Cardiac muscle cell (in vitro differentiated cells and primary cell): ENCODE measurements around the gene CSNK2A2. TPM values are rescaled to one million over a fixed set of nuclear protein-coding genes. Genes with fewer than 3 reads are reported as not detected.

Experiments used
- DNase-seq, 2 donors: peaks; one replicate each; pipeline versions ENCODE4 v3.0.0 to v3.0.0-alpha.2; 2010 to 2017; ENCODE audit warnings: low read depth in 1 of 2, low spot score in 1 of 2
- H3K27ac ChIP-seq: fragments of 200-600 bp; sonication (generic); 2 replicates; pipeline ENCODE4 v1.5.1; 2016
- H3K27me3 ChIP-seq: fragments of 200-600 bp; sonication (generic); 2 replicates; pipeline ENCODE4 v1.6.0; 2016; ENCODE audit warnings: control low read depth
- H3K36me3 ChIP-seq: fragments of 200-600 bp; sonication (generic); 2 replicates; pipeline ENCODE4 v1.5.1; 2016; ENCODE audit warnings: control low read depth
- H3K4me1 ChIP-seq: fragments of 200-600 bp; sonication (generic); 2 replicates; pipeline ENCODE4 v1.8.1; 2017; ENCODE audit warnings: low read depth, mild to moderate bottlenecking, mixed run types
- H3K4me3 ChIP-seq: fragments of 200-600 bp; sonication (generic); 2 replicates; pipeline ENCODE4 v1.5.1; 2016; ENCODE audit warnings: mild to moderate bottlenecking
- H3K9me3 ChIP-seq: fragments of 200-600 bp; sonication (generic); 2 replicates; pipeline ENCODE4 v1.5.1; 2017; ENCODE audit warnings: low read depth, mild to moderate bottlenecking, control low read depth
- polyA plus RNA-seq: library from polyadenylated mRNA; unstranded; fragments of >200 nt; fragmentation: Nextera tagmentation; extraction: Ambion mirVana; gene quantifications from 2 replicates; pipeline ENCODE4 v1.2.1, GENCODE V29; 2016
- total RNA-seq: library from RNA; depleted of rRNA; stranded (reverse); fragments of >200 nt; gene quantifications from 2 replicates; pipeline ENCODE4 v1.2.3, GENCODE V29; 2016
- TF ChIP-seq, protein P1 (sequence below): IDR thresholded peaks from 2 replicates; pipeline ENCODE4 v1.5.1; 2012; ENCODE audit warnings: low read depth, mild to moderate bottlenecking, low read length

CSNK2A2 gene
- total and polyA plus RNA-seq, 2 experiments from 2014 or later = 26.7 to 44.3 TPM

DNA sequence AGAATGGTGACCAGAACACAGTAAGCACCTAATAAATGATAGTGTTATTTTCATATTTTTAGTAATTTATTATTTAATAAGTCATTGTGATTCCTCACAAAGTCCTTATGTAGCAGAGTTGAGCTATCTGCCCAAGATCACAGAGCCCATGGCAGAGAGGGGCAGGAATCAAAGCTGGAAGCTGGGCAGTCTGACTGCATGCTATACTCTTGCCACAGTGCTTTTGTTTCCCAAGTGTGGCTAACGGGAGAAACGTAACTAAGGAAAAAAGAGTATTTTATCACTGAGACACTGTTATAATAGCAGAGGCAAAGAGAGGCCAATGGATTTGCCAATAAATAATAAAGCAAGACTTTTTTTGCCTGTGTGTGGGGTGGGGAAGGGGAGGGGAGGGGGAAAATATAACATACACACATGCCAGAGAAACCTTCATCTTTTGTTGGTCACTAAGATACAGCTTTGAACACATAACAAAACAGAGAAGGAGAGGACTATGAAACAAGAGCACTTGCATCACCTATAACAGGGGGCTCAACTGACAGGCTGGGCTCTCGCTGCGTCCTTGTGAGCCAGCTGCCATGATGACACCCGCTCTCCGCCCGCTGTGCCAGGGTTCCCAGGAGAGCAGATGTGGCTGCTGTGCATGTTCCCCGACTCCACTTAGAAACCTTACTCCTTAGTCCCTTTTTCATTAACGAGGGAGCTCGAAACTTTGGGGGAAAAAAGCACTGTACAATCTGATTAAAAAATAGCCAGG is 10.1 kb downstream of the CSNK2A2 start:
- Histone ChIP-seq H3K36me3 (peaks cover 77% of the 10 kb centered on the region), H3K9me3 (no peaks in the 10 kb centered on the region), H3K27me3 (no peaks in the 10 kb centered on the region), H3K27ac (no peak overlapping the region), H3K4me3 (no peak overlapping the region), H3K4me1 (no peaks in the 10 kb centered on the region)
- no peak for DNase-seq
- TF ChIP-seq, protein P1, sequence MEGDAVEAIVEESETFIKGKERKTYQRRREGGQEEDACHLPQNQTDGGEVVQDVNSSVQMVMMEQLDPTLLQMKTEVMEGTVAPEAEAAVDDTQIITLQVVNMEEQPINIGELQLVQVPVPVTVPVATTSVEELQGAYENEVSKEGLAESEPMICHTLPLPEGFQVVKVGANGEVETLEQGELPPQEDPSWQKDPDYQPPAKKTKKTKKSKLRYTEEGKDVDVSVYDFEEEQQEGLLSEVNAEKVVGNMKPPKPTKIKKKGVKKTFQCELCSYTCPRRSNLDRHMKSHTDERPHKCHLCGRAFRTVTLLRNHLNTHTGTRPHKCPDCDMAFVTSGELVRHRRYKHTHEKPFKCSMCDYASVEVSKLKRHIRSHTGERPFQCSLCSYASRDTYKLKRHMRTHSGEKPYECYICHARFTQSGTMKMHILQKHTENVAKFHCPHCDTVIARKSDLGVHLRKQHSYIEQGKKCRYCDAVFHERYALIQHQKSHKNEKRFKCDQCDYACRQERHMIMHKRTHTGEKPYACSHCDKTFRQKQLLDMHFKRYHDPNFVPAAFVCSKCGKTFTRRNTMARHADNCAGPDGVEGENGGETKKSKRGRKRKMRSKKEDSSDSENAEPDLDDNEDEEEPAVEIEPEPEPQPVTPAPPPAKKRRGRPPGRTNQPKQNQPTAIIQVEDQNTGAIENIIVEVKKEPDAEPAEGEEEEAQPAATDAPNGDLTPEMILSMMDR = no peak

DNA sequence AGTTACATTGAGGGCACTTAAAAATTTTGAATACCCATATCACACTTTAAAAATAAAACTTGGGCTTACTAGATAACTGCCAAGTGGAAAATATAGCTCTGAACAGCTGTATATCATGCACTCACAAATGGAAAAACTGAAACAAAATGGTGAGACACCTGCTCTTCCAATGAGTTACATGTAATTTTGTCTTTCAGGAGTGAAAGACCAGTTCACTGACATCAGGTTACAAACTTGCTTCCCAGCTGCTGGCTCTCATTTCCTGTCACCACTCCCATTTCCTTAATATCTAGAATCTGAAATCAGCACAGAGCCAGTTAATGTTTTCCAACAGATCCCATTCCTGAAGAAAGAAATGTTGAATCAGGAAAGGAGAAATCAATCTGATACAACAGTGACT is 10.8 kb downstream of the CSNK2A2 start:
- H3K9me3 ChIP-seq = no peaks in the 10 kb centered on the region
- TF ChIP-seq, protein P1 = no peak
- no peak overlapping the region for H3K4me3 ChIP-seq
- H3K27ac ChIP-seq = no peak overlapping the region
- H3K4me1 ChIP-seq = no peaks in the 10 kb centered on the region
- peaks cover 72% of the 10 kb centered on the region for H3K36me3 ChIP-seq
- peak in 1 of 2 donors; percentile 14 for DNase-seq
- no peaks in the 10 kb centered on the region for H3K27me3 ChIP-seq

DNA sequence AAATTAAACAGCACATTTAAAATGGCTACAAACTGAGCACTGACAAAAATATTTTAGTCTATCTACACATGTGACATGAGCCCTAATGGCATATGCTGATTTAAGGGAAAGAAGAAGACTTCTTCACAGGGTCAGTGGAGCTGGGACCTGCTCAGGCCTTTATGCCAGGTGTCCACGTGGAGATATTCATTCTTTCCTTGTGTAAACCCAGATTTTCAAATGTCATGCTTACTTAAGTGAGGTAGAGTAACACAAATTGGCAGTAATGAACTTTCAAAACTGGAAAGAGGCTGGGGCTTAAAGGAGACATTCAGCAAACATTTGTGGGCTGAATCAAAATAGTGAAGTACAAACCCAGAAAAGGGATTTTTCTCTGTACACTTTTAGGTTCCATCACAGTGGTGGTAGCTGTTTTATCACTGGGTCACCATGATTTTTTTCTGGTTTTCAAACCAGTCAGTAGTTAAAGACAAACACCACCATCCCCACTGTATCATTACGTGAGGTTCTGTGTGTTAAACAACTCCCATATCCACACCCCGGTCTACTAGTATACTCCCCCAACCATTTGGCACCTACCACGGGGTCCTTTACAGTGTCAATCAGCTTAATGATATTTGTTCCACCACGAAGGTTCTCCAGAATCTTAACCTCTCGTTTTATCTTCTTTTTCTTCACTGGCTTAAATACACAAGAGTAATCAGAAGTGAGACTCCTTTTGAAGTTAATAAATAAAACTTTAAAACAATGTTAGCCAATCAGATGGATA is 11.5 kb downstream of the CSNK2A2 start:
- Histone ChIP-seq H3K4me3 (no peak overlapping the region), H3K4me1 (no peaks in the 10 kb centered on the region), H3K36me3 (peaks cover 65% of the 10 kb centered on the region), H3K27ac (no peak overlapping the region), H3K27me3 (no peaks in the 10 kb centered on the region), H3K9me3 (no peaks in the 10 kb centered on the region)
- no peak for DNase-seq
- TF ChIP-seq, protein P1 = no peak

DNA sequence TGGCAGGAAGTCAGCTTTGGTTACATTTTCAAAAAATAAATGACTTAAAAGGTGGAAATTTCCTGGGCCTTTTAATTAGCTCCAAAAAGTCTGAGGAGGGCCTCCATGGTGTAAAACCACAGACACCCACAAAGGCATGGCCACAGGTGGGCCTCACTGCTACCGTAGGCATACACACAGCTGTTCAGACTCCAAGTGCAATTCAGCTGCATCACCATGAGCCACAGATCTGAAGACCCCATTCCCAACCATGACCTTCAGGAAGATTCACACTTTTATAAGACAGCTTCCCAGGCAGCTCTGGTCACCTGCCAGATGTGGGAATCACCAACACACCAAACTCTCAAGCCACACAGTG is 20.6 kb downstream of the CSNK2A2 start:
- peaks cover 21% of the 10 kb centered on the region for H3K36me3 ChIP-seq

DNA sequence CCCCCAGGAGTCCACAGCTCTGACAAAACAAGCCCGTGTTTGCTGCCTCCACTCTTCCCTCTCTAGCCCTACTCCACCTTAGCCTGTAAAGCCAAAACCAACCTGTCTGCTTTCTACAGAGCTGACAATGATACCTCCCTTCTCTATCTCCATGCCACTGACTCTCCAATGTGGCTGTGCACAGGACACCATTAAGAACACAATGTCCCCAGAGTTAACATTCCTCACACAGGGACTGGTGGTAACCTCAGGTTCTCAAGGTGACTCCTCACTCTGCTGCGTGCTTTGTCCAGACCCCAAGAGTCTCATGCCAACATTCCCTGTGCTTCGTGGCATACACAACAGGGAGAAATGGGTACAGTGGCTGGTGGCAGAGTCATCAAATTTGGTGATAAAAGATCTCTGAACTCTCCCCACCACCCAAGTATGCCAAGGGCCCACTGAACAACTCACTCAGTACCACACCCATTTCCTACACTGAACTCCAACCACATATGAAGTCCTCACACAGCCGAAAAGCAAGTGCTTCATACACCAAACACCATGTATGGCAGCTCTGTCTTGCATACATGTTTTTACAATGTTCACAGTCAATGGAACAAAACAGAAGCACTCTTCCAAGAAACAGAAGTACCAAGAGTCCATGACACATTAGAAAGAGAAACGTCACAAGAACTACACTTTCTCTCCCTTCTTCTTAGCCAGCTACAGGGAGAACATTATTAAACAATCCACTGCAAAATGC is 21.1 kb downstream of the CSNK2A2 start:
- H3K27ac ChIP-seq = no peak overlapping the region
- TF ChIP-seq, protein P1 = no peak
- no peaks in the 10 kb centered on the region for H3K9me3 ChIP-seq
- peaks cover 21% of the 10 kb centered on the region for H3K36me3 ChIP-seq
- H3K4me1 ChIP-seq = no peaks in the 10 kb centered on the region
- no peak for DNase-seq
- H3K4me3 ChIP-seq = no peak overlapping the region
- H3K27me3 ChIP-seq = no peaks in the 10 kb centered on the region

More for the DNA sequence above, 20.6 kb downstream of the CSNK2A2 start:
- TF ChIP-seq, protein P1 = no peak
- no peak for DNase-seq
- Histone ChIP-seq H3K9me3 (no peaks in the 10 kb centered on the region), H3K4me3 (no peak overlapping the region), H3K4me1 (no peaks in the 10 kb centered on the region), H3K27me3 (no peaks in the 10 kb centered on the region), H3K27ac (no peak overlapping the region)
